Measurements from ENCODE around the gene RUNX1. TPM values are rescaled to one million over a fixed set of nuclear protein-coding genes. Genes with fewer than 3 reads are reported as not detected.

The RUNX1 gene
- total RNA-seq, 1 donor from 2014 or later: 109 TPM

DNA sequence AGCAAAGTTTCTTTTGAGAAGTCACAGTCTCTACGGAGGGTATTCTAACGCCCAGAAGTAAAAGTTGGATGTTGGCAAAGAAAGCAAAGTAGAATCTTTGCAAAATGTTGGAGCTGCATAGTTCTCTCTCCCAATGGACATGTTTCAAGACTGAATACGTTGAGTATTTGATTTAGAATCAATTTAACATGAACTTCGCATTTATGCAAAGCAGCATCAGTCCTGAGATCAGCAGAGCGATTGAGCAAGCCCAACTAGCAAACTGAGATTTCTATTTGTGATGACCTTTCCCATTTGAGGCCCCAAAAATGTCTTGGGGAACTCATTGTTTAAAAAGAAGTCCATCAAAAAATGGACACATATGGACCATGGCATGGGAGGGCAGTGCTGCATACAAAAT is 8.0 kb downstream of the RUNX1 start:
- intact Hi-C loops (cut with DNase I): no loop called here
- DNase-seq (ENCODE audit: low spot score) (no peak), ATAC-seq (no peak)

DNA sequence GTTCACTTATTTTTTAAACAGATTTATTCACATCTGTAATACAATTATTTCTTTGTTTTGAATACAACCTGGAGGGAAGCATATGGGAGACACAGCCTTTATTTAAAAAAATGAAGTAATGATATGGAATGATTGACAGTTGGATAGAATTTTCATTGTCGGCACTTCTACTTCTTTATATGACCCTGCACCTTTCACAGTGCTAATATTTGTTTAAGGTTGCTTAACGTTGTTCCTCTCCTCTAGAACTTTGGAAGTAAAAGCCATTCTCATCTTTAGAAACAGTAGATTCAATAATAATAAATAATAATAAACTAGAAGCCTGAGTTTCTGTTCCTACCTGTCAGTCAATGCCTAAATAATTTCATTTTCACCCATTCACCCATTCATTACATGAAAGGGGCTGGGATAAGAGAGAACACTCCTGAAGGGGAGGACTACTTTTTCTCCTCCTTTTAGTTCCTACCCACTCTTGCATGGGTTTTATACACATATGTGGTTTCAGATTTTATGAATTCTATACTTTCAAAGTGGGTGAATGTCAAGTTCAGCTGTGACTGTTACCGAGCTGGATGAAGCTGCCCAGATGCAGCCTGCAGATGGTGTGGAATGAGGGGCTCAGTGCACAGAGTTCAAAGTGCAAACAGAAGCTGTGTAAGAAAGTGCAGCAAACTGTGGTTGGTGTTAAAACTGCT is 9.4 kb downstream of the RUNX1 start:
- intact Hi-C loops (cut with DNase I): no loop called here
- ATAC-seq (no peak), DNase-seq (ENCODE audit: low spot score) (no peak)

DNA sequence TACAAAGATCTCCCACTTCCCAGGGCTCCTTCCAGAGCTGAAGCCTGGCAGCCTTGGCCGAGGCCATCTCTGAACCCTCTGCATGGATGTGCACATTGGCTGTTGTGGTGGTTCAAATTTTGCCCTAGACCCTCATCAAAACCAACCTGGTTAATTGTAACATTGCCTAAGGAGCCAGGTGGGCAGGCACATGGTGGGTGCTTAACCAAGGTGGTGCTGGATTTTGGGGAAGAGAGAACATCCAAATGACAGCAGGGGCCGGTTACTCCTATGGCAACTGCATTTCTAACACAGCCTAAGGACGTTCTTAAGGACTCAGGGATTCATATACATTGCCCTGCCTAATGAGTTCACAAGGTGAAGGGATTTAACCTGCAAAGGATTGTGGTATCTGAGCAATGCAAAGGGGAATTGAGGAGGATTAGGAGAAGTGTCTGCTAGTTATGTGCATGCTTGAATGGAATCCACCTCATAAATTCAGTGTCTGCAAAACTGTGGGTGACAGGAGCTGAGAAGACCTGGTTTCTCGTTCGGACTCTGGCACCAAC is 10.3 kb downstream of the RUNX1 start:
- ATAC-seq (no peak), DNase-seq (ENCODE audit: low spot score) (no peak)
- intact Hi-C loops (cut with DNase I): no loop called here

DNA sequence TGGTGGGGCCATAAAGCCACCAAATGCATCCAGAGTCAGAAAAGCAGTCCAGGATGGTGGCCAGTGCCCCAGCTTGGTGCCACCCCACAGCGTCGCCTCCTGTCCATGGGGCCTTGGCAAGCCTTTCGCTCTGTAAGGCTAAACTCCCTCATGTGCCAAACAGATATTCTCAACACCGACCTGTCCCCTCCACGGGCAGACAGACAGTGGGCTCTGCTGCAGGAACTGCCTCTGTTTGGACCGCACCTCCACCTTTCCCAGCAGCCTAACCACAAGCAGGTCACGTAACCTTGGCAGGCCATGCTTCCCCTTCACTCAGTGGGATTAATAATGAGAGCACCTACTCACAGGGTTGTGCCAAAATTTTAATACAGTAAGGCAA is 11.7 kb downstream of the RUNX1 start:
- intact Hi-C loops (cut with DNase I): no loop called here
- ATAC-seq (no peak), DNase-seq (ENCODE audit: low spot score) (no peak)

DNA sequence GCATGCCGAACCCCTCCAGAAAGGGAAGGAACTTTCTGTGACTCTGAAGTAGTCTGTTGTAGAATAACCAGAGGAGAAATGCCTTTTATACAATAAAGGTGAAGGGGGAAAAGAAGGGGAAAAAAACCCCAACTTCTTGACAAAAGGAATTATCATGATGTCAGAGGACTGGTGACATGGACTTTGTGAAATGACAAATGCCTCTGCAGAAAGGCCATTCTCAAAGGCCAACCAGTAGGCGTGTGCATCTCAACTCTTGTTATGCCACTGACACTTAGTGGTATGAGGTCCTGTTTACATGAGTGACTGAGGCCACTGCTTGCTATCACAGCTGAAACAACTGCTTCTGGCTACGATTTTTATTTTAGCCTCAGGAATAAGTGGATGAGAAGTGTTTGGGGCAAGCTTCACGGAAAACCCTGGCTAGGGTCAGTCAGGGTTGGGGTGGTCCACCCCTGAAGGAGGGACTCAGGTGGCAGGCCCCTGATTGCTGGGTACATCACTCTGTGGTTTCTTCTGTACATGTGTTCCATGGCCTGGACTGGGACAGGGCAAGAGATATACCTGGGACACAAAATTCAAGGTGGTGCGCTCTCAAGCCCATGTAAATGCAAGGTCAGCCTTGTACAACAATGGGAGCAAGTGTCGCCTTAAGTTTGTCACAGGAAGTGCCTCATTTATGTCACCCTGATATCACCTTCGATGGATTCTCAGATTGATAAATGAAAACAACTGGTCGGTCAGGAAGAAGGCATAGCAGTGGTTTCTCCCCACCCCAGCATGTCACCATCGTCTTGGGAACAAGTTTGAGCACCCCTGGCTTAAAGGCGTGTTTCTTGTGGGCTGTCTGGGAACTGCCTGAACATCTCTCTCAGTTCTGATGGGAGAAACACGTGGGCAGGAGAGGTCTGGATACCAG is 12.4 kb downstream of the RUNX1 start:
- ATAC-seq (no peak), DNase-seq (ENCODE audit: low spot score) (no peak)
- intact Hi-C loops (cut with DNase I): no loop called here

DNA sequence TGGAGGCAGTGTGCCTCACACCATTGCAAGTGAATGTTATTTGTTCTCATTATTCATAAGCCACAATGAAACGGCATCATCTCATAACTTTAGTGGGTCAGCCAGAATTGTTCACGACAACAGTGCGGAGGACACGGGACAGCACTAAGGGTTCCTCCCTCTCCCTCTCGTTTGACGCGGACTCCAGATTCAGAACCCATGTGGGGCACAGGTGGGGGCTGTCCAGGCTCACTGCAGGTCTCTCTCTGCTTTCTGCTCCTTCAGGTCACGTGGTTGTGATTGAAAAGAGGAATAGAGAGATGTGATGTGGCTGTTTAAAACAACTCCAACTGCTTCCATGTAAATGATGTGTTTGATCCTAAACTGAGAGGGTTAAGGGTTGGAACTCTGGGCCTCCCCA is 13.5 kb downstream of the RUNX1 start:
- DNase-seq (ENCODE audit: low spot score) (no peak), ATAC-seq (no peak)
- intact Hi-C loops (cut with DNase I): no loop called here

DNA sequence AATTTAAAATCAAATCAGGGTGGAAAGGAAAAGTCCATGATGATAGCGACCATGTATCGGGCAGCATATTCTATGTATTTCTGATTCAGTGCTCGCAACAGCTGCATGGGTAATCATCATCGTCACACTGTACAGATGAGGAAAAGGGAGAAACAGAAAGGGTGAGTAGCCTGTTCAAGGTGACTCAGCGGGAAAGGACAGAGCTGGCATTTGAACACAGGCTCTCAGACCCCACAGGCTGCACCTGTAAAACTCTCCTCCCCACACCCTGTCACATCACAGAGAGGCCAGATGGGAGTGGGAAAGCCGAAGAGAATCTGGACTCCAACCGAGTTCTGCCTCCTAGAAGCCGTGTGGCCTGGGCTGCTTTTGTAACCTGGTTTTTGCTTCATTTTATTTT is 14.0 kb downstream of the RUNX1 start:
- intact Hi-C loops (cut with DNase I): no loop called here
- ATAC-seq (no peak), DNase-seq (ENCODE audit: low spot score) (no peak)

DNA sequence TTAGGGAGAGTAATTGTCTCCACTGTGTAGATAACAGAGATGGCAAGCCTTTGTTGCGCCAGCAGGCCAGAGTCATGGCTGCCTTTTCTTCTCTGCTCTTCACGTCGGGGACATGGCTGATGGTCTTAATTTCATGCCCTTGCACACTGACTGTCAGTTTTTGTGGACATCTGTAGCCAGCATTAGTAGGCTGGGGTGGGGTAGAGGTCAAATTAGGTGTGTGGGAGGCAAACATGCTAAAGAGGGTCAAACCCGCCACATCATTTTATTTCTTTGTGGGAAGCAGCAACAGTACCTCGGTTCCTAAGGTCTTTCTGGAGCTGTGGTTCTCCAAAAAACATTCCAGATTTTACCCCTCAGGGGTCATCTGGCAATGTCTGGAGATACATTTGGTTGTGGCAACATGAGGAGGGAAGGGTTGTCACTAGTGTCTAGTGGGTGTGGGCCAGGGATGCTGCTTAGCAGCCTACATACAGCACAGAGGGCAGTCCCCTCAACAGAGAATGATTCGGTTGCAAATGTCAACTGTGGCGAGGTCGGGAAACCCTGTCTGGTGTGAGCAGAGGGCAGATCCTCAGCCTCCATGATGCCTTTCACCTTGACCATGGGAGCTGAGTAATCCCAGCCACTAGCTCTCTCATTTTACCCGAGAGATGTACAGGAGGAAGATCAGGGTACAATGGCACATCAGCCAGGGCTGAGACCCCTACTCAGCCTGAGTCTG is 14.7 kb downstream of the RUNX1 start:
- DNase-seq (ENCODE audit: low spot score) (no peak), ATAC-seq (no peak)
- intact Hi-C loops (cut with DNase I): no loop called here

DNA sequence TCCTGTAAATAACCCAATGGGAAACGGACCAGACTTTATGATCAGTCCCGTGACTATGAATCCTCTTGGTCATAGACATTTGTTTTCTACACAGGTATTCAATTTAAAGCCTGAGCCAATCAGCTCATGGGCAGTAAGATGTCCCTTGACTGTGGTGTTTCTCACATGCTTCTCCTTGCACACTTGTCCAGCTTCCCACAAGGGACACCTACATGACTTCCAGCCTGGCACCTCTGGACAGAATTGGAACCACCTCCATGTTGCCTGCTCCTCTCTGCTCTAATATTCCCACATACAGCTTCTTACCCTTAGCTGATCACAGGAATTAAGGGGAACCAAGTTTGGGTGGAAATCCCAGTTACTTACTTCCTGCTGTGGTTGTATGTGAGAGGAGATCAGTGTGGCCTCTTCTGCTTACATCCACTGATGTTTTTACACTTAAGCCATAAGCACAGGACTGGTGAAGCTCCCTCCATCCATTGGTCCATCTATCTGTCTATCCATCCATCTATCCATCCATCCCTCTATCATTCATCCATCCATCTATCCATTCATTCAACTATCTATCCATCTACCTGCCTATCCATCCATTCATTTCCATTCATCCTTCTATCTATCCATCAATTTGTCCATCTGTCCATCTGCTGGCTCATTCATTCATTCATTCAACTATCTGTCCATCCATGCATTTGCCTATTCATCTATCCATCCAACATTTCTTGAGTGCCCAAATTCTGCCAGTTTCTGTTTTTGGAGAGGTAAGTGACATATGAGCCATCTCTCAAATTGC is 16.4 kb downstream of the RUNX1 start:
- ATAC-seq (no peak), DNase-seq (ENCODE audit: low spot score) (no peak)
- intact Hi-C loops (cut with DNase I): no loop called here

DNA sequence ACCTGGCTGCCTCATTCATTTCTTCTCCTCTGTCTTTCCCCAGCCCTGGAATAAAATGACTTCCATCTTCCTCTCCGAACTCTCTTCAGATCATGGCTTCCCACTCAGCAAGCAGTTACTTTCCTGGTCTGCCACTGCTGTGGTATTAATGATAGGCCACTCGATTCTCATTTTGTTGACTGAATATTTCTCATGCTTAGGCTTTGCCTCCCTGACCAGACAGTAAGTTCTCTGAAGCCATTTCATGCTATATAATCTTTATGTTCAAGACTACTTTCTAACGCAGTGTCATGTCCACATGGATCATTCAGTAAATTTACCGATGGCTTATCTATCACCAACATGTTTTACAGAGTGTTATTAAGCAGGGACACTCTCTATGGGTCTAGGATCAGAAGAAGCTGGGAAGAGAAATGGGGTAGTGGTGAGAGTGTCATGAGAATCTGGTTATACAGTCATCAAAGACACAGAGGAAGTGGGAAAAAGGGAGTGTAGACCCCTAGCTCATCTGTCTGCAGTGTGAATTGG is 20.6 kb downstream of the RUNX1 start:
- intact Hi-C loops (cut with DNase I): no loop called here
- ATAC-seq: no peak
- DNase-seq (ENCODE audit: low spot score): no peak

DNA sequence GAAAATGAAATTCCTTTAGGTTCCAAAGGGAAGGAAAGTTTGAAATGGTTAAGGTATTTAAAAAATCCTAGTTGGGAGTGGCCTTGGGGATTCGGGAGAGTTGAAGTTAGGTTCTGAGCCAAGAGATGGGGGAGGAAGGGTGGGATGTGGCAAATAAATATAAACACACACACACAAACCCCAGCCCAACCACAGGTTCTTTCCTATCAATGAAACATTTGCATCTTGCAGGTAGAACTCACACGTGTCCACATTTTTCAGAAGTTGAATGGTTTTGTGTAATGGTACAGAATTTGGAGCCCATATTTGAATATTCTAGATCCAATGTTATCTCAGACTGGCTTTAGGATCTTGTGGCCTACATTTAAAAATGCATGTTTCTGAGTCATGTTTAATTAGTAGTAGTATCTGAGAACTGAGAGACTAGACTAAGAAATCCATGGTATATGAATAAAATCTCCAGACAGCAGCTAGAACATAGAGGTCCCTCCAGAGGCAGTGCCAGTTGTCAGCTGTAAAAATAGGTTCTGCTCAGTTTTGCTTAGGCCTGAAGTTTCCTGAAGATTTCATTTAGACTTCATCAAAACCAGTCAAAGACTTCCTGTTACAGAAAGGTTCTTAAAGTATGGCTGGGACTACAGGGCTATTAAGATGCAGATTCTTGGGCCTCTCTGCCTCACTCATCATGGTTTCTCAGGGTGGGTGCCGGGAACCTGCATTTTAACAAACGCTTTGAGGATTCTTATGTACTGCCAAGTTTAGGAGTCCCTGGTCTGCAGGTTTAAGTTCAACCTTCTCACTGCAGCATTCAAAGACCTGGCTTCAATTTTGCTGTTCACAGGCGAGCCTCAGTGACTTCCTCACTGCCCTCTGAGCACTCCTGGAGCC is 21.3 kb downstream of the RUNX1 start:
- DNase-seq (ENCODE audit: low spot score) (no peak), ATAC-seq (no peak)
- intact Hi-C loops (cut with DNase I): no loop called here

DNA sequence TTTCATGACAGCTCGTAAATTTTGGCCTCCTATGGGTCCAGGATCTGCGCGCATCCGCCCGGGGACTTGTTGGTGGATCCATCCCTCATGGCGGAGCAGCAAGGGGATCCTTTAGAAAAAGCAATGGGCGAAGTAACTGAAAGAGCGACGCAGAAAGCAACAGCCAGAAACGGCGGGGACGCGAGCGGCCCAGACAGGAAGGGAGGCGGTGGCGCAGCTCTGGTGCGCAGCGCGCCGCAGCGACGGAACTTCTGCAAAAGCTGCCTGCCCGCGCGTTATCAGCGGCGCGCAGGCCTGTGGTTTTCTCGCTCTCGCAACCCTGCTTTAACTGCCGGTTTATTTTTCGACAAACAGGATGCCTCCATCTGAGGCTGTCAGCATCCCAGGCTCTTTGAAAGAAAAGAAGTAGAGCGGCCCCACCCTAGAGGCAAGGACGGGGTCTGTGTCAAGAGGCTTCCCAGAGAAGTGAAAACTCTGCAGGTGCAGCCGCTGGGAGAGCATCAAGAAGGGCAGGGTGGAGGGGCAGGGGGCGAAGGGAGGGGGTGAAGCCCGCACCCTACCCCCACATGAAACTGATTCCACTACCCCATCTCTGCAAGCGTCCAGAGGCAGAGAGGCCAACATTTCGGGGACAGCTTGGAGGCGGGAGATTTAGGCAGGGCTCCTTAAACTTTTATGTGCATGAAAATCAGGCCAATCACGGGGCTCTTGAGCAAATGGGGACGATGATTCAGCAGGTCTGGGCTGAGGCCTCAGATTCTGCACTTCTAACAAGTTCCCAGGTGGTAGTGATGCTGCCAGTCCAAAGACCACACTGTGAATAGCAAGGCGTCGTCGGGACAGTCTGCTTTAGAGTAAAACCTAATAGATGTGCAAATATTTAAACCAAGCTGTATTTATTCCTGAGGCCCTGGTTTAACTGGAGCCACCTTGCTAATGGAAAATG is 22.2 kb downstream of the RUNX1 start:
- intact Hi-C loops (cut with DNase I): no loop called here
- DNase-seq (ENCODE audit: low spot score): no peak
- peak; percentile 83 for ATAC-seq

DNA sequence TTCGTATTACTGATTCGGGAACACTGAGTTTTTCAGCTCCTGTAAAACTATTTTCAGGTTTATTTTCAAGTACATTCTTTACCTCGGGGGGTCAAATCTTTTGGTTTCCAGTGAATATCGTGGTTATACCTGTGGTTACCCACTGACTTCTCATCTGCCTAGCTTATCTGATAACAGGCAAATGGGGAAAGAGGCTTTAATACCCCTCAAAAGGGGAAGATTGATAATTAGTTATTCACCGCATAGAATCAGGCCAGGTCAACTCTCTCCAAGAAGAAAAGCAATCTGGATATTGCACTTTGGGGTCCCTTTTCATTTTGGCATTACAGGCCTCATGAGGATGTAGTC is 23.0 kb downstream of the RUNX1 start:
- ATAC-seq: no peak
- DNase-seq (ENCODE audit: low spot score): no peak
- intact Hi-C loops (cut with DNase I): no loop called here

DNA sequence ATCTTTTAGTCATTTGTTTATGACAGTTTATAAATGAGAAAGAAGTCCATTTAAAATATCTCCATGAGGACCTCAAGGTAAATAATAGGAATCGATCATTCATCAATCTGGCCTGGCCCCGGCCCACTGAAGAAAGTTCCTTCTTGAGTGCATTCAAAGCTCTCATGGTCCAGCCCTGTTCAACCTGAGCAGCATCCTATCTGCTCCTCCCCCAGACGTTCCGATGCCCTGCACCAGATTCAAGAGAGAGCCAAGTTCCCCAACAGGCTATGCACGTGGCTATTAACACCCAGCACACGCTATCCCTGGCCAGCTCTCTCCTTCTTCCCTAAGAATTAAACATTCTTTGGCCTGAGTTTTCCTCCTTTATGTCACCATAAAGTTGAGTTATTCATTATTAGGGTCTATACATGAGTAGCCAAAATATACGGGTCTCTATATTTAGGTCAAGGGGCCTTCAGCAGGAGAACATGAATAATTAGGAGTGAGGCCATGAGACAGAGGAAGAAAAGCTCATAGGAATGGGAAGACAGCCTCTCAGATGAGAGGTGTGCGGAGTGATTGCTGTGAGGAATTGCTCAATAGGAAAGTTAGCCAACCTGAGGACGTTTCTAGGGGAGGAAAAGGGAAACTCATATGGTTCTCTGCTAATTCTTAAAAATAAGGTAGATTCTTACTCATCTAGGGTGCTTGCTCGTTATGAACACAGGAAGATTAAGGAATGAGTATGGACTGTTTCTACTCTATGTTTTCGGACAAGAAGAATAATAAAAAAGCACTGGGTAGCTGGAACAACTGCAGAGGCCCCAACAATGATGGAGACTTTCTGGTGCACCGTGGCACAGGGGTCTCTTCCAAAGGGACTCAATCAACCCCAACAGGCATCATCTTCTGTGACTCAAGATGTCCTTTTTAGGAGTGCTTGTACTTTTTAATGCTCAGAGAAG is 23.6 kb downstream of the RUNX1 start:
- ATAC-seq: no peak
- intact Hi-C loops (cut with DNase I): no loop called here
- DNase-seq (ENCODE audit: low spot score): no peak

DNA sequence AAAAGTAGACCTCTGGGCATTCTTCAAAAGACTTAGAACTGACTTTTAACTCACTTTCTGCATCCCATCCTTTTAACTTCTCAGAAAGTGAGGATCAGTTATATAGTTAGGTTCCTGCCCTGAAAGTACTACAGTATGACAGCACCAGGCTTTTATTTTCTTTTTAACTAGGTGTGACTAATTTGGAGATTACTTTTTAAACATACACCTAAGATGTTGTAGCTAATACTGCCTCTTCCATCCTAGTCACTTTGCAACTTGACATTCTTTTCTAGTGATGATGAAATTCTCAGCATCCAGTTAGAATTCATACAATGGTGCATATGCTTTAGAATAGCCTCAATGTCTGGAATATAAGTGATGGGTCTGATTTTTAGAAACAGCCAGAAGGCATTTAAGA is 24.6 kb downstream of the RUNX1 start:
- ATAC-seq: no peak
- intact Hi-C loops (cut with DNase I): no loop called here
- DNase-seq (ENCODE audit: low spot score): no peak

DNA sequence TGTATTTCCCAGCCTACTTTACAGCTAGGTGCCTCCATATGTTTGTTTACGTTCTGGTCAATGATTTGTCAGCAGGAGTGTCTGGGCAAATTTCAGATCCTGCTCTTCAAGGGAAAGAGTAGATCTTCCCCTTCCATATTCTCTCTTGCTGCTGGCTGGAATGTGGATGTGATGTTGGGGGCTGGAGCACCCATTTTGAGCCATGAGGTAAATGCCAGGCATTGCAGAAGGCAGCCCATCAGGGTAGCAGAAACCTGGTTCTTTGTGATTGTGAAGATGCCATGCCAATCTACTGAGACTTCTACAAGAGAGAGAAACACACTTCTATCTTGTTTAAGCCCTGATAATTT is 25.1 kb downstream of the RUNX1 start:
- intact Hi-C loops (cut with DNase I): no loop called here
- ATAC-seq (no peak), DNase-seq (ENCODE audit: low spot score) (no peak)
